Right forelimb (tissue), 1 donor: ENCODE data around the gene VAV3.

ENCODE experiments used
- DNase-seq: peaks from one replicate; pipeline ENCODE4 v3.0.0-alpha.2; 2018

Gene VAV3

DNA sequence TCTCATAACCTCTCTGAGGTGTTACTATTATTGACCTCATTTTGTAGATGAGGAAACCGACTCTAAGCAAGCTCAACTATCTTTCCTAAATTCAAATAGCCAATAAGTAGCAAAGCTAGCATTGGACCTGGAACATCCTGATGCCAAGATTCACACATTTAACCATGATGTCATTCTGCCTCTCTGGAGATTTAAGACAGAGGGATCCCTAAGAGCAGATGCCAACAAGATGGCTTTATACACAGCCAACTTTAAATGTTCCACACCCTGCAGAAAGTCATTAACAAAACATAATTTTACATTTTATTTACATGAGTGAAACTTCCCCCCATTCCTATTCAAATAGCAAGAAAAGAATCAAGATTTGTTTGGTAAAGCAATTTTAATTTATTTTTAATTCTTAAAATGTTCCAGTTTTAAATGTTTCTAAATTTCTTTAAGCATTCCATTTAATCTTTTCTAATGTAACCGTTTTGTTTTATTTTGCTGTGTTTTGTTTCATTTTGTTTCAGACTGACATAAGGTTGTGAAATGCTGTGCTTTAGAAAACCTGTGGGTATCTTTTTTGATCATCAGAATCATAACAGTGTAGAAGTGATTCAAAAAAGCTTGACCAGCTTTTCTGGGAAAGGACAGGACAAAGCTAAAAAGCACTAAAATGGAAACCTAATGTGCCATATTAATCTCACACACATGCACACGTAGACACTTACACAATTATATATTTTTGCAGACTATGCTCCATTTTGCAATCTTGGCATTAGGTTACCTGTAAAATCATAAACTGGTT, 7.6 kb upstream of the VAV3 start:
- DNase-seq, result no peak

DNA sequence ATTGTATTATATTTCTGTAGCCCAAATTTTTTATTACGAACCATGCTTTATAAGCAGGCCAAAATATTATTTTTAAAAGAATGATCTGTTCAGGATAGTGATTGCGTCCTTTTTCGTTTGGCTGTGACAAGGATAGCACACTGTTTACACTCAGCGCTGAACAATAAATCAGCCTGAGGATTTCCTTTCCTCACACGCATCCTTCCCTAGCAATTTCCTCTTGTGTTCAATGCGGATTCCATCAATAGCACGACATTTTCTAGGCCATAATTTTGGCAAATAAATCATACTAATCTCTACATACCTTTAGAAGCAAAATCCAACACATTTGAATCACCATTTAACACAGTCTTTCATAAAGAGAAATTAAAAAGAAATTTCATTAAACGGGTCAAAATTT, 1.6 kb upstream of the VAV3 start:
- DNase-seq, result no peak

DNA sequence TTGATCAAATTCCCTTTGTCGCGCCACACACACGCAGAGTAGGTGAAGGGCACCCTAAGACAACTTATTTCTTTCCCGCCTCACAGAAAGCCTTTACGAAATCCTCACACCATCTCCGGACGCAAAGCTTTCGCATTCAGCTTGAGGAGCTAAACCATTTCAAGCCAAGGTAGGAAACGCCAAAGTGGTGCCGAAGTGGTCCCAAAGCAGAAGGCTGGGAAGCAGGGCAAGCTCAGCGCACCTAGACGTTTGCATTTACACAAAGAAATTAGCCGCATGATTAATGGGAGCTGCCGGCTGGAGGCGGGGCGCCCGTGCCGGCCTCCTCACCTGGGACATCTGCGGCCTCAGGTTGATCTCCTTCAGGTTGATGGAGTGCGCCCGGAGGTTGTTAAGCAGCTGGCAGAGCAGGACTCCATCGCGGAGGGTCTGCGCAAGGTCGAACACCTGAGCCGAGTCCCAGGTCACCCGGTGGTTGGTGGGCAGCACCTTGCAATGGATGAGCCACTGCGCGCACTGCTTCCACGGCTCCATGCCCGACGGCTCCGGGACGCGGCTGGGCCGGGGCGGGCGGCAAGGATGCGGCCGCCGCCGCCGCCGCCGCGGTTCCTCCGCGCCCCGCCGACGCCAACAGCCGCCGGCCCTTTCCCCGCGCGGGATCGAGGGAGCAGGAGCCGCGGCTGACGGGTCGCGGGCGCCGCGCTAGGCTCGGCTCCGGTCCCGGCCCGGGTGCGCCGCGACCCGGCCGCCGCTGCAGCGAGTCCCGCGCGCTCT, 457 bp downstream of the VAV3 start:
- peak; percentile 60 for DNase-seq

DNA sequence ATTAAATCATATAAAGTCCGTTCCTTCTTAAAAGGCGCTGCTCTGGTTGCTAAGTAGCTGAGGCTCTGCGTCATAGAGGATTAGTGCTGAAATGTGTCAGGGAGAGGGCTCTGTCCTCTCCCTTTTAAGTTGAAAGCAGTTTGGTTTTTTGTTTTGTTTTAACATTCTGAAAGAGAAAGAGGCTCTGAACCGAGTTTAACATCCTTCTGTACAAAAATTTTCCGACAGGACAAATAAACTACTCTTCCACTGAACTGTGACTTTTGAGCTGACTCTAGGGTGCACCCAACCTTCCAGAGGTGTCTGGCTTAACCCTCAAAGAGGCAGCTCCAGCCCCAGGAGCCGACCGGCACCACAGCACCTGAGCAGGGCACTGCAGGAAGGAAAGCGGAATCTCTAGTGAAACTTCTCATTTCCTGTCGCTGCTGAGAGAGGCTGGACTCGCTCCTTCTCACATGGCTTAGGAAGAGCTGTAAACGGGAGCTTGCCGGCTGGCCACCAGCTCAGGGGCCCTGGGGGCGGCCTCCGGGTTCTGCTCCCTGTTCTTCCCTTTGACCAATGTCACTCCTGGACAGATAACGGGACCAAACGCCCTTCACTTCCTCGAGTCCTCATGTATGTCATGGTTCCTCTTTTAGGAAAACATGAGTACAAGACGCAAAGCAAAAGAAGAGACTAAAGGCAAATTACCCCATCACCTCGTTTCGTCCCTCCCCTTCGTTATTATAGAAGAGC, 1.2 kb downstream of the VAV3 start:
- peak; percentile 59 for DNase-seq

DNA sequence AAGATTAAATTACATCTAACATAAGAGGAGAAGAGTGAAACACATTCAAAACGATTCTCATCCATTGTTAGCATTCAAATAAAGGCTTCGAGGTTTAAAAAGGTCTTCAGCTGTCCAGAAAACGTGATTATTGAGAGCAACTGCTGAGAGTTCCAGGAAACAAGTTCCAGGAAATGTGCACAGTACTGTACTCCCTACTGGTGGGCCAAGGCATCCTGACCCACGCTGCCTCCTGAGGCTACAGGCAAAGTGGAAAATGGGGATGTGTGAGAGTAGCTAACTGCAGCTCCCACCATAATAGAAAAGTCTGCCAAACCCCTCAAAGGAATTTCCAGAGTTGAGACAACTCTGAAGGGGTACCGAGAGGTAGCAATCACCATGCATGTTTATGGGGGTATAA, 2.0 kb downstream of the VAV3 start:
- DNase-seq, result no peak

DNA sequence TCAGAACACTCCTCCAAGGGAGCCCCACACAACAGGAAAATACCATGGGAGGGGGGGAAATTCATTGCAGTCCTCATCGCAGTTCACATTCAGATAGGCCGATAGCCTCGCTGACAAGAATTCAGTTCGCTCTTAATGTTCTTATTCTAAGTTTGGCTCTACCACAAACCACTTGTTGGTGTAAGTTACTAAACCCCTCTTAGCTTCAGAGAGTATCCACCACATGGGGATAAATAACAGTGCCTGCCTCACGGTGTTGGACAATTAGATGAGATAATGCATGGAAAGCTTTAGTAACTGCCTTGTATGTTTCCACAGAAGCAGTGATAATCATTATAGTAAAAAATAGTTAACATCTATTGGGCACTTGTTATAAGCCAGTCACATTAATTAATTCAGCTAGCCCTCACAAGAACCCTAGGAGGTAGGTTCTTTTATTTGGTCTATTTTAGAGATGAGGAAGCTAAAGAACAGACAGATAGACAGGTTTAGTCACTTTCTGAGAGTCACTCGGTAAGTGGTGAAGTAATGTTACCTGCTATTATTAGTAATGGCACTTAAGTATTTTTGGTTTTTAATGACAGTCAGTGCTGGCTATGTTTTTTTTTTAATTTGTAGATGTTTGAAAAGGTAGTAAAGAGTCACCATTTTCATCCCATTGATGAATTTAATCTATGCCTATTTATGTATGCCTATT, 10.1 kb downstream of the VAV3 start:
- no peak for DNase-seq

DNA sequence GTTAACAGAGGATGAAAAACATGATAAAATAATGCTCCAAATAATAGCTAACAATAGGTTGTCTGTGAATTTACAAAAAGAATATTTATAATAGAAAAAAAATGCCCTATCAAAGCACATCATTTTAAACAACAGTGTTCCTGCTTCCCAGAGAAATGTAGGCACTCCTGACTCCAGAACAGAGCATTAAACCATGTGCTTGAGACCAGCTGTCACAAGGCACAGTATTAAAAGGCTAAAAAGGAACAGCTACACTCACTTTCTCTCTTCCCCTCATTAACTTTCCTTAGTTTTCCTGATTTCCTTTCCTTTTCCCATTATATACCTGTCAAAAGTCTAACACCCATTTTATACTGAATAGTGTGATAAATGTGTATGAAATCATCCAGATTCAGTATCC, 10.9 kb downstream of the VAV3 start:
- DNase-seq, result no peak

DNA sequence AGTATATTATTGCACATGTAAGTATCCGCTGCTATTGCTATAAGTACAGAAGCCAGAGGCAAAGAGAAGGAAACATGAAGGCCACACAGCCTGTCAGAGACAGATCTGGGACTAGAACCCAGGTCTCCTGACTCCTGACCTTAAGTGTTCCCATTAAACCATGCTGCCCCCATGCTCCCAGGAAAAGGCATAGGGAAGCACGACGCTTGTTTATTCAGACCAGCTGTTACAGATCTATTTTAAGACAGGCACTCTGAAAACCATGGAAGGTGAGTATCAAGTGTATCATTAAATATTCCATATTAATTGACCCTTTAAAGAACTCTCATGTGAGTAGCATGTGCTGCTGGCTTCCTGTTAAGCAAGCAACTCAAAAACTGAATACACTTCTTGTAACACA, 11.4 kb downstream of the VAV3 start:
- DNase-seq, result no peak

DNA sequence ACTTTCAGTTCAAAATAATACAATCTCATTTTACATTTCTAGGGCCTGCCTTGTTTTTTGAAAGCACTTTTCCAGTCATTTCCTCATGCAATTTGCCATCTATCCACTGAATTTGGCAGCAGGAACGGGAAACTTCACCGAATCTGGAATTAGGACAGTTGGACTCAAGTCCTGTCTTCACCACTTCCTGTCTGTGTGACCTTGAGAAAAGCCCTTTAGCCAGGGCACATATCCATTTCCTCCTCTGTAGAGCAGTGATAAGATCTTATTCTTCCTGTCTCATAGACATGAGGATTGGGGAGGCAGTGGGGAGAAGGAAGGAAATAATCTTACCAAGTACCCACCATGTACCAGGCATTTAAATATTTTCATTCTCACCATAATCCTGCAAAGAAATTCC, 12.0 kb downstream of the VAV3 start:
- DNase-seq, result no peak

DNA sequence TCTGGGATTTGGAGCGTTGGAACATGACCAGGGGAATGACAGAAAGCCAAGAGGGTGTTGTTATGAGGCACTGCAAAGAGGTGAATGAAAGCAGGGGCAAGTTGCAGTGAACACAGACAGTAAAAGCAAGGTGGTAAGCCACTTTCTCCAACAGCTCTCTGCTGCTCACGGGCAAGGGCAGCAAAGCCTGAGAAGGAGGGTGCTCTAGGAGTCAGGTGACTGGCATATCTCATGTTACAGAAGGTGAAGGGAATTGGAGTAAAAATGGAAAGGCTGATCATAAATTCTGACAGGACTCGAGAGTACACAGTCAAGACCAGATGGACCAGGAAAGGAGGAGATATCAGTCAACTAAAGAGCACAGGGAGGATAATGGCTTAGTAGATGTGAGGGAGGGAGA, 14.5 kb downstream of the VAV3 start:
- DNase-seq, result no peak

DNA sequence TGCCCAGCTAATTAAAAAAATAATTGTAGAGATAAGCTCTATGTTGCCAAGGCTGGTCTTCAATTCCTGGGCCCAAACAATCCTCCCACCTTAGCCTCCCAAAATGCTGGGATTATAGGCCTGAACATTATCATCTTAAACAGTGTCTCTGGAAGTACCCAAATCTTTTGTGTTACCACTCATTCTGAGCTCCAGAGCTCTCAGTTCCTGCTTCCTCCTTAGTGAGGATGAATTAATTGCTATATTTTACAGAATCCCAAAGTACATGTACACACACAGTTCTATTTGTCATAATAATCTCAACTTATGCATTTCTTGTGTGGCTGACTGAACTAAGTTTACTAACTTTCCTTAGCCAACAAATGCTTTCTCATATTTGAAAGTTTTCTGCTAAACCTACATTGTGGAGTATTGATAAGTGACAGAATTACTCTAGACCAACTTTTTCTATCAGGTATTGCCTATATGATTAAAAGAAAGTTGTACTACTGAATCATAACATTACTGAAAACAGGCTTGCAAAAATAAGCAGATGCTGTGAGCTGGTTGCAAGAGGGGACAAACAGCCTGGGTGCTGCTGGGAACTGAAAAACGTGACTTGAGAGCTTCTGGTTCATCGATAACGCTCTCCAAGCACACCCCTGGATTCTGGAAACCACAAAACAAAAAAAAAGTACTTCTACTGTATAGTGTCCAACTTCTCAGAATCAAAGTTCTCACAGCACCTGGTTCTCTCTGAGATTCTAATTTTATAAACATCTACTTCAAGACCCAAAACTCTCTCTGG, 15.3 kb downstream of the VAV3 start:
- DNase-seq, result no peak

DNA sequence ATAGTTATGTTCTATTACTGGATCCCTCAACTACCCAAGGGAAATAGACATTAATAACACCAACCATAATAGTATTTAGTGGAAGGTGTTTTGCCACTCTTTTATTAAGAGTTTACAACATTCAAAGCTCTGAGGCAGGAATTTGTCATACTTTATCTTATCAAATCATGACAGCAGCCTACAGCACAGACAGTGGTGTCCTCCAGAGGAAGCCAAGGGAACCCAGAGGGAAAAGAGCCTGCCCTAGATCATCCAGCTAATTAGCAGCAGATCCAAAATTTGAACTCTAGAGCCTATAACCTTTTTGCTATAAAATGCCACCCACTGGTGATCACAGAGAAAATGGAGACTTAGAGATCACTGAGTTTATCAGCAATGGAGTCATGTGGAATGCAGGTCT, 18.2 kb downstream of the VAV3 start:
- no peak for DNase-seq

DNA sequence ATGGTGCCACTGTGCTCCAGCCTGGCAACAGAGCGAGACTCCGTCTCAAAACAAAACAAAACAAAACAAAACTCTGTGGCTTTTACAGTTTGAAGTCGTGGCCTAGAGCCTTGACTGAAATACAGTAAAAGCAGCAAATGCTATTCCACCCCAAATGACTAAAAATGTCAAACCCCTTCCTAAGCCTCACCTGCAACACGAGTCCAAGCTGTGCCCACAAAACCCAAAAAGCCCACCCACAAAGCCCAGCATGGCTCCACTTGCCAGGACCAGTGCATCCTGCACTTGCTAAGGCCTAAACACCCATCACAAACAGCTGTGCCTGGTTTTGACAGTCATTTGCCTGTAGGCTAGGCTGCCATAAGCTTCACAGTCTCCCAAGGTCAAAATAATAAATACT, 21.3 kb downstream of the VAV3 start:
- DNase-seq, result no peak

DNA sequence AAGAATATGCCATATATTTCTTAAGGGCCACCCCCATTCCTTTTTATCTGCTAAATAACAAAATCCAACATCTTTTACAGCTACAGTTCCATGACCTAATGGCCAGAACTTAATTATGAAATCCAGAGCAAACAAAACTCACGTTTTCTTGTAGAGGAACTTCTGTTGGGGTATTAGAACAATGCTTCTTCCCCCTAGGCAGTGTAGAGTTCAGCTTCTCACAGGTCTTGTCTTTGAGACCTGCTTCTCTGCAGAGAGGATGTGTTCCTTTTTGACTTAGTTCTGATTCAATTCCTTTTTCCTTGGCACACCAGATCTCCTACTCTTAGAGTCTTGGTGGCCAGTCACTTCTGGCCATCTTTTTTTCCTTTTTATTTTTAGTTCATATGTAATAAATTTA, 22.2 kb downstream of the VAV3 start:
- no peak for DNase-seq

DNA sequence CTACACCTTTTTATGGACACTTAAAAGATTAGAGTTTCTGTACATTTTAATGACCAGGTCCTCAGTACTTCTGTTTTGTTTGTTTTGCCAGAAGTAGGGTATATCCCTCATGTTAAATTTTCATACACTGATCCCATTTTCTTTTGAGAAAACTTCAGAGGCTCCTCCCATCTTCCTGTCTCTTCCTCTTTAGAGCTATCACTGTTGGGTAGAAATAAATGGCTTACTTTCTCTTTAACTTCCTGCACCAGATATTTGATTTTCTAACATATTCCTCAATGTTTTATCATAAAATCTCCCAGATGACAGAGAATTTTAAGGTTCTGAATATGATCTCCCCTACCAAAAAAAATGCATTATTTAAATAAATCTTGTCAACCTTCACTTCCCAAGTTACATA, 23.4 kb downstream of the VAV3 start:
- no peak for DNase-seq

DNA sequence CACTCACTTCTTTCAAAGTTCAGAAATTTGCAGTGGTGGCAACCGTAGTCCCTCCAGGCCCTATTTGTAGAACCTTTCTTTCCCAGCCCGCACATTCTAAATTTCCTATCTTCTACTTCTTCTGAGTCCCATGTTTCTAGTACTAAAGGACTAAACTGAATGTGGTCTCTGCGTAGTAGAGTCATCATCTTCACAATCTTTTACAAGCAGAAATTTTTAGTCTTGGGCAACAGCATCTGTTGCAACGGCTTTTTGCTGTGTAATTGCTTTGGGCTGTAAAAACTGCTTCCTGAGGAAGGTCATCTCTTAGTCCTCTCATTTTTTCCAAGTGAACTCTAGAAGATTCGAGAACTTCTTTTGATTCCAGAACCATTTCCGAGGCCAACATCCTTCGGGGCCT, 23.9 kb downstream of the VAV3 start:
- no peak for DNase-seq

DNA sequence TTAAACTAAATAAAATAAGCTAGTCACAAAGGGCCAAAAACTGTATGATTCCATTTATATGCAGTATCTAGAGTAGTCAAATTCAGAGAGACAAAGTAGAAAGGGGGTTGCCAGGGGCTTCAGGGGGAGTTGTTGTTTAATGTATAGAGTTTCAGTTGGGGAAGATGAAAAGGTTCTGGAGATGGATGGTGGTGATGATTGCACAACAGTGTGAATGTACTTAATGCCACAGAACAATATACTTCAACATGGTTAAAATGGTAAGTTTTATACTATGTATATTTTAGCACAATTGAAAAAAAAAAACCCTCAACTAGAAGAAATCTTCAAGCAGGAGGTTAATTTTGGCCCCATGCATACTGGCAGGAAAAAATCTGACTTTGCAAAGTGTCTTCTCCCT, 24.3 kb downstream of the VAV3 start:
- DNase-seq, result no peak

DNA sequence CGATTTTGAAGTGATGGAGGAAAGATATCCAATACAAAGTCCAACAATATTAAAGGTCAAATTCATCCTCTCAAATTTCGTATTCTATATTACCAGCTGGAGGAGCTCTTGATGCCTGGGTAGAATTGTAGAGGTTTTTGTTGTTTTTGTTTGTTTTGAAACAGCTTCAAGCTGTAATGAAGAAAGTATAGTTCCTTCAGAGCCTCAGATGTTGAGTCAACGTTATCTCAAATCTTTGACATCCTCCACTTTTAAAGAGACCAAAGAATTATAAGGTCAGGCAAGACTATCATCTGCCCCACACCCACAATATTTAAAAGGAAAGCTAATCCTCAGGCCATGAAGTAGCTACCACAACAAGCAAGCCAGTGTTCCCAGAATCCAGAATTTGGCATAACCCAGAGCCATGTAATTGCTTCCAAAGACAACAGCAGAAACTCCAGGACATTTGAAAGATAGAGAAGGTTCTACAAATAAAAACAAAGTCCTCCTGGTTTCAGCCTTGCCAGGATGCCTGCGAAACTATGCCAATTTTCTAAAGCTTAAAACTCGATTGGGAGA, 24.9 kb downstream of the VAV3 start:
- no peak for DNase-seq

DNA sequence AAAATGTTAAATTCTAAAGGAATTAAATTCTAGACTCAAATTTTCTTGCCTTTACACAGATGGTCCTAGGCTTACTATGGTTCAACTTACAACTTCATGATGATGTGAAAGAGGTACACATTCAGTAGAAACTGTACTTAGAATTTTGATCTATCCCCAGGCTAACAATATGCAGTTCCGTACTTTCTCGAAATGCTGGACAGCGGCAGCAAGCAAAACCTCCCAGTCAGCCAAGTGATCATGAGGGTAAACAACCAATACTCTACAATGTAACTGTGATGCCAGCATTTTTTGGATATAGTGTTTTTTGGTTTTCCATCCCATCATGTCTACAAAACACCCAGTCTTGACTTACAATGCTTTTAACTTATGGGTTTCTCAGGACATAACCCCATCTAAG, 25.7 kb downstream of the VAV3 start:
- no peak for DNase-seq

DNA sequence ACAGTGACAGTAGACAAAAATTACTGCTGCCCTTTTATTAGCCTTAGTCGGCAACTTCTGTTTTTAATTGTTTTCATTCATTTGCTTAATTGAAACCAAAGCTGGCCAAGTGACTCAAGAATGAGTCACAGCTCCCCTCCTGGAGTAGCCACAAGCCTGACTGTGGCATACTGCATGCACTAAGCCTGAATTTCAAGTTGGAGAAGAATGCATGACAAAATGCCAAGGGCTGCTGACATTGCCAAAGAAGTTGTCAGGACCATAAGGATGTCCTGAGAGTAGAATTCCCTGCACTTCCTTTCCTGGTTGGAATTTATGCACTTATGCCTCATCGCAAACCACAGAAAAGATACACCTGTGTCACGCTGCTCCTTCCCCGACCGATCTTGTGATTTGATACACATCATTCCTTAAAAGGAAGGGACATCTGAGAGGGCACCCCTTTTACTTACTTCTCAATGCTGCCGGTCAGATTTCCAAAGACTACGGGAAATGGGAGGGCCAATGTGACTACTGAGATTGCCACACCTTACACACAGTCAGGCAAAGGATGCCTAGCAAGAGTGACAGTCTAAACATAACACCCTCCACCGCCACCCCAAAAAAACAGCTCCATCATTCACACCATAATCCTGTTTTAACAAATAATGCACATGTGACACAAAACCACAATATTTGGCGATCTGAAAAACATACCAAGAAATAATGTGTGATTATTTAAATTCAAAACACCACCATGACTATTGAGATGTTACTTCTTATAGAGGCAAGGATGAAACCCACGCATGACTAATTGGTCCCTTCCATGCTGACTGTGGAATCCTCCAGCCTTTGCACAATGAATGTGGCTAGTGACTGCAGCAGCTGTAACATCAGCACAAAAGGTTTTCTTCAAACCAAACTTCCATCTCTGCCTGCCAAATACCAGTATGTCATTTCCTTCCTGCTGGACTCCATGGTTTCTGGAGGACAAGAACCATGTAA, 28.2 kb downstream of the VAV3 start:
- no peak for DNase-seq
